T-helper 1 cell (primary cell): ENCODE data around the gene TJAP1.

Experiments
- DNase-seq, 5 donors: peaks; one replicate each; pipeline ENCODE4 v3.0.0-alpha.2; 2012 to 2020
- total RNA-seq, 4 donors: gene quantifications; one replicate each; lab custom pipeline; 2026; lab: John Stamatoyannopoulos, UW

The TJAP1 gene
- total RNA-seq = 29.0 to 44.1 (median 42.0) reads per million in 4 donors

GRCh38 chr6:43477235-43478007 lies at the start of gene TJAP1:
TJAP1 (plus strand) TSS chr6:43477570; CDS start chr6:43499002, 21,432 bp downstream.
- DNase-seq = peak; percentile 89 to 95 (median 92)

- DNase-seq = no peak
Observed at GRCh38 chr6:43428112-43428570, 49.2 kb upstream of the TJAP1 start.

GRCh38 chr6:43428874-43429273 lies 48.5 kb upstream of the TJAP1 start:
- DNase-seq = no peak

GRCh38 chr6:43432009-43432945 lies 45.1 kb upstream of the TJAP1 start:
- no peak for DNase-seq

GRCh38 chr6:43433148-43433547 lies 44.2 kb upstream of the TJAP1 start:
- DNase-seq = no peak

GRCh38 chr6:43434001-43434840 lies 43.1 kb upstream of the TJAP1 start:
- DNase-seq = no peak

- no peak for DNase-seq
Observed at GRCh38 chr6:43434943-43435342, 42.4 kb upstream of the TJAP1 start.

GRCh38 chr6:43435682-43436437 lies 41.5 kb upstream of the TJAP1 start:
- no peak for DNase-seq

GRCh38 chr6:43436577-43437282 lies 40.6 kb upstream of the TJAP1 start:
- no peak for DNase-seq

- no peak for DNase-seq
Observed at GRCh38 chr6:43437700-43438099, 39.7 kb upstream of the TJAP1 start.

- DNase-seq = no peak
Observed at GRCh38 chr6:43442935-43443334, 34.4 kb upstream of the TJAP1 start.

- no peak for DNase-seq
Observed at GRCh38 chr6:43444036-43444435, 33.3 kb upstream of the TJAP1 start.

GRCh38 chr6:43444582-43444981 lies 32.8 kb upstream of the TJAP1 start:
- no peak for DNase-seq

- no peak for DNase-seq
Observed at GRCh38 chr6:43445576-43445975, 31.8 kb upstream of the TJAP1 start.

GRCh38 chr6:43447604-43448003 lies 29.8 kb upstream of the TJAP1 start:
- no peak for DNase-seq

GRCh38 chr6:43448916-43449315 lies 28.5 kb upstream of the TJAP1 start:
- DNase-seq = no peak

- DNase-seq = no peak
Observed at GRCh38 chr6:43450699-43451131, 26.7 kb upstream of the TJAP1 start.

GRCh38 chr6:43451348-43451747 lies 26.0 kb upstream of the TJAP1 start:
- DNase-seq = no peak

GRCh38 chr6:43451939-43452338 lies 25.4 kb upstream of the TJAP1 start:
- DNase-seq = no peak

- DNase-seq = no peak
Observed at GRCh38 chr6:43452896-43453295, 24.5 kb upstream of the TJAP1 start.

- DNase-seq = no peak
Observed at GRCh38 chr6:43453831-43454230, 23.5 kb upstream of the TJAP1 start.
